GM12892 (cell line): ENCODE data around the gene GALNT2.

Experiments used
- POLR2A ChIP-seq: IDR thresholded peaks from 2 replicates; pipeline ENCODE4 v1.6.1; 2011; ENCODE audit warnings: low read depth, low read length, control low read depth
- POLR2AphosphoS5 ChIP-seq: IDR thresholded peaks from 2 replicates; pipeline ENCODE4 v1.6.1; 2011; ENCODE audit warnings: low read depth, low read length, control low read depth

DNA sequence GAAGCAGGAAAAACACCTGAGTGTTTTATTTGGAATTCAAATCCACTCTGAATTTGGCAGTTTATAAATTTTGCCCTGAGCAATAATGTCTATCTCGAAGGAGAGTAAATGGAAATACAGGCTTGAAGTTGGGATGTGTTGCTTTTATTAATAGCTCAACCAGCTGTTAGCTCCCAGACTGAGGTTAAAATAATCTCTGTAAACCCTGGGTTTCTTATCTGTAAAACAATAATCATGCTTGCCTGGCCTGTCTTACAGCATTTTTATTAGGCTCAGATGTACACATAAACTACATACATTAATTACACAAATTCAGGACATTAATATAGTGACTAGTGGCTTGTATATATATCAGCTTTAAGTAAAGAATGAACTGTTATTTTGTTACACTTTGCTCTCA lies 148.5 kb downstream of the GALNT2 start:
- TF ChIP-seq POLR2AphosphoS5 (no peak), POLR2A (no peak)
